NCI-H526 (cell line): ENCODE data around the gene SAMM50.
A peak's percentile ranks its signal among the peaks of the same experiment; 100 is the strongest.

Experiments
- DNase-seq, 2 experiments: peaks; one replicate each; lab custom pipeline; 2025; lab: John Stamatoyannopoulos, UW

The SAMM50 gene

DNA sequence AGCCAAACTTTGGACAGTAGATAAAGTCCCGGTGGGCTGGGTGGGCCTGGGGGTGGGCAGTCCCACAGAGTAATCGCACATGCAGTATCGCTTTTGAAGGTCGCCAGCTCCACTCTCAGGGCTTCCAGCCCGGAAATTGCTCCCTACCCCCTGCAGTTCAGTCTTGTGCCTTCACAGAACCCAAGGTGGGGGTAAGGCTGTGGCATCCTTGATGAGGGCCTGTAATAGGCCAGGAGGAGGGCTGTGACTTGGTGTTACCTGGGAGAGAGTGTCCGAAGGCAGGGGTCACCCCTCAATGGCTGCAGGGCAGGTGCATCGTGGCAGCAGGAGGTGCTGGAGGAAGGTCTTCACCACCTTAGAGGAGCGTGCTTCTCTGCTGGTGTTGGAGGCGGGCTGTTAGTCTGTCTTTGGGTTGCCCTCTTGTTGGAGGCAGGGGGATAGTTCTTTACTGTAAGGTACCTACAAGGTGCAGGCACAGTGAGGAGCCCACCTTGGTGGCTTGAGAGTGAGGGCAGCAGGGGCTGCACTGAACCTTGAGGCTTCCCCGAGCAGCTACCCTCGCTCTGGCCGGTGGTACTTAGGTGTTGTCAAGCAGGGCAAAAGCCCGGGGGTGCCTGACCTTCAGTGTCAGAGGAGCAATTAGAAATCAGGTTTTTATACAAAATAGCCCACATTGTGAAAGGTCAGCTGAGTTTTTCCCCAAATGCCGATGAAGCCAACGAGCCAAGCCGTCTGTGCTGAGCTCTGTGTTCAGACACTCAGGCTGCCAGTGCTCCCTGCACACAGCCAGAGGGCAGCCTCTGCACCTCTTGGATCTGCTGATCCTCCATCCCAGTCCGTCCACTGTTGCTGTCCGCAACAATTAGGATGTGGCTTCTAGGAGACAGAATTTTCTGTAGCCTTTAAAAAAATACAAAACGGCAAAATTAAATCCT lies 21.9 kb downstream of the SAMM50 start:
- no peak for DNase-seq

DNA sequence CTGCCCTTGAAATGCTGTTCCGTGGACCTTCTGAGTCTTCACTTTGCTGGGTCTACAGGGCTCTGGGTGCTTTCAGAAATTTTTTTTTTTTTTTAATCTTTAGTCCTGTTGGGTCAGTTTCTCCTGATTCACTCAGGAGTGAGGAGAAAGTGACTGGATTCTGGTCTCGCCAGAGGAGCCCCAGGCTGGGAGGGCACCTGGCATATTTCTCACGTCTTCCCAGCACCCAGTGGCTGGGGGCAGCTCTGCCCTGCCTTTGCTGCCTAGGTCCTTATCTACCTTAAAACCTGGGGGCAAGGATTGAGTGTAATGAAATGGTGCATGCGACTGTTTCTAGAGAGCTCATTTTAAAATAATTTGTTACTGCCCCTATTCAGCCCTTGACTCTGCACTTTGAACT lies 23.3 kb downstream of the SAMM50 start:
- DNase-seq = no peak

DNA sequence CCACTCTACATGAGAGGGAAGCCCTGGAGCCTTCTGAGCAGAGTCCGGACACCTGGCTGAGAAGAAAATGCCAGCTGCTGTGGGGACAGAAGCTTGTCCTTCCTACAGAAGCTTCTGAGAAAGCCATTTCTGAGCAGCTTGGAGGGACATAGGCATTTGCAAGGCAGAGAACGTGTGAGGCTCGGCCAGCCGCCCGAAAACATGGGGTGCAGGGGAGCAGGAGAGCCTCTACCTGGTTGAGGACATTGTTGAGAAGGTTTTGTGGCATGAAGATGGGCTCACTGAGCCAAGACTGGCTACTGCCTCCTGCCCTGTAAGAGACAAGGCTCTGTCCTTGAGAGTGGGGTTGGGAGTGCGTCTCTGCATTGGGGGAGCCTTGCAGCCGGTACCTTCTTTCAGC lies 25.3 kb downstream of the SAMM50 start:
- DNase-seq = no peak

DNA sequence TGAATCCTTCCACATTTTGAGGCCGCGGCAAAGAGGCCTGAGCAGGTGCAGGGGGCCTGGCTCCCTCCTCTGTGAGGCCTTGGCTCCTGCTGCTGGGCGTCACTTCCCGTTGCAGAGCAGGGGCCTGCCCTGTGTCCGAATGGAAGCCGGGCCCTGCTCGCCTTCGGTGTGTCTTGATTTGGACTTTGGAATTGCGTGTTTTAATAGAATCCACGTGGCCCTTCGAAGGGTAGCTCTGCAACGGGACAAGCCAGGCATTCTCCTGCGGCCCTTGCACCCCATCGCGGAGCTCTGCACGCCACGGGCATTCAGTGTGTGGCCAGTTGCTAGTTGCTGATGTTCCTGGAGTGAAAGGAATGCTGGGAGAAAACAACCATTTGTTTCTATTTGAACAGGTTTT lies 25.8 kb downstream of the SAMM50 start:
- no peak for DNase-seq

DNA sequence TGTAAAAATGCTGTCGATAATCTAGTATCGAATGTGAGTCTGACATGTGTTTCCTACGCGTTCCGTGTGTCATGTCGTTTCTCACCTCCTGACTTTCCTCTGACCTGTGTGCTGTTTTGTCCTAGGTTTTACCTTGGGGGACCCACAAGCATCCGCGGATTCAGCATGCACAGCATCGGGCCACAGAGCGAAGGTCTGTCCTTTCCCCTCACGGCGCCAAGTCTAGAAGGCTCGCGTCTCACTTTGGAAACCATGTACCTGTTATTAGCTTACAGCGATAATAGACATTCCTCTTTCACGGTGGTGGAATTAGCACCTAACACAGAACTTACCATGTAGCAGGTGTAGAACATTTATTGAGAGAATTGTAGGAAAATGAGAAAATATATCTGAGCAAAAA lies 28.6 kb downstream of the SAMM50 start:
- no peak for DNase-seq

DNA sequence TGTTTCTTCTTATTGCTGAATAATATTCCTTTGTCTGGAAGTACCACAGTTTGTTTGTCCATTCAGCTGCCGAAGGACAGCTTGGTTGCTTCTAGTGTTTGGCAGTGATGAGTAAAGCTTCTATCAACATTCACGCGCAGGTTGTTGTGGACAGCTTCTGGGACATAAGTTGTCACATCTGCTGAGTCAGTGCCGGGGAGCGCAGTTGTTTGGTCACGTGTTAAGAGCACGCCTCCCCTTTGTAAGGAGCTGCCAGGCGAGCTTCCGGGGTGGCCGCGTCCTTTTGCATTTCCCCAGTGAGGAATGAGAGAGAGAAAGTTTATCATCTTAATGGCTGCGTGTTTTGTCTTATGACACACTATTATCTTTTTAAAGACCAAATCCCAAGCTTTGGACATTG lies 30.3 kb downstream of the SAMM50 start:
- no peak for DNase-seq

DNA sequence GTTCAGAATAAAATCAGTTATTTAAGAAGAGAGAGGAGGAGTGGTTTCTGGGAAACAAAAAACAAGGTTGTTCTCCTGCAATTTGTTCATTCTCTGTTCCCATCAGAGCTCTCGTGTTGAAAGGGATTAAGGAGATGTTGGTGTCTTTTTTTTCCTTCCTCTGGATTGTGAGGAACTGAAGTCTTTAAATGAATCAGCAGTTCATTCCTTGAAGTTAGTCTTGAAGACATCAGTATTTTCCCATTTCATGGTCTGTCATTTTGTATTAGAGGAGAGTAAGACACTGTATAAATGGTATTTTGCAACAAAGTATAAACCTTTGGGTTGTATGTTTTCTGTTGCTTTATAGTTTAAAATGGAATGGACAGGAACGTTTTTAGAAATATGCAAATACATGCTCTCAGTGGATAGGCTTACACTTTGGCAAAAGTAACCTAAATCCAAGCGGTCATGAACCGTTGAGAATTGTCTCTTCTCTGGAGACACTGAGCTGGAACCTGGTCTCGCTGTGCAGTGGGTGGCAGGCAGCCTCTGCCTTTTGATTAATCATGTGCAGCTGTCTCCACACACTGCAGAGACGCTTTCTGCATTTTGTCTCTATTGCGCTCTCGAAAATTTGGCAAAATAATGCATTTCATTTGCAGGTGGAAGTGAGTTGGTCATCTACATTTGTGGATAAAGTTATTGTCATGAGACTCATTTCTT lies 33.0 kb downstream of the SAMM50 start:
- DNase-seq = no peak

DNA sequence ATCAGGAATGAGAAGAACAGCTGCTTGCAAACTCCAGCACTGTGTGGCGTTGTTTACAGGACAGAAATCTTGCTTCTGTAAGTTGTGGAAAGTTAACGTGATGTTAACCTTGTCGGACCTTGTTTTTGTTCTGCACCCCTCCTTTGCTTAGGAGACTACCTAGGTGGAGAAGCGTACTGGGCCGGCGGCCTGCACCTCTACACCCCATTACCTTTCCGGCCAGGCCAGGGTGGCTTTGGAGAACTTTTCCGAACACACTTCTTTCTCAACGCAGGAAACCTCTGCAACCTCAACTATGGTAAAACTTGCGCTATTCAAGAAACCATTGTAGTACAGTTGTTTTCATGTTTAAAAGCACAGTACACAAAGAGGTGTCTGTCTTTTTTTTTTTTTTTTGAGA lies 33.7 kb downstream of the SAMM50 start:
- DNase-seq = no peak

DNA sequence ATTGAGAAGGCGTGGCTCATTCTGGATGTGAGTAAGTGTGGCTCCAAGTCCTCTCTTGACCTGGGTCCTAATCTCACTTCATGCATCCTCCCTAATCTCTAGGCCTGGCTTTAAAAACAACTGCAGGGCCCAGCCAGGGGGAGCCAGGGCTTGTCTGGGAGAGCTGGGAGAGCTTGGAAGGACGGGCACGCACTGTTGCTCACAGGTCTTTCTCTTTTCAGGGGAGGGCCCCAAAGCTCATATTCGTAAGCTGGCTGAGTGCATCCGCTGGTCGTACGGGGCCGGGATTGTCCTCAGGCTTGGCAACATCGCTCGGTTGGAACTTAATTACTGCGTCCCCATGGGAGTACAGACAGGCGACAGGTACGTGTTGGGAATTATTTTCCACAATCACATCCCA lies 34.8 kb downstream of the SAMM50 start:
- DNase-seq = peak in 1 of 2 experiments; percentile 20

DNA sequence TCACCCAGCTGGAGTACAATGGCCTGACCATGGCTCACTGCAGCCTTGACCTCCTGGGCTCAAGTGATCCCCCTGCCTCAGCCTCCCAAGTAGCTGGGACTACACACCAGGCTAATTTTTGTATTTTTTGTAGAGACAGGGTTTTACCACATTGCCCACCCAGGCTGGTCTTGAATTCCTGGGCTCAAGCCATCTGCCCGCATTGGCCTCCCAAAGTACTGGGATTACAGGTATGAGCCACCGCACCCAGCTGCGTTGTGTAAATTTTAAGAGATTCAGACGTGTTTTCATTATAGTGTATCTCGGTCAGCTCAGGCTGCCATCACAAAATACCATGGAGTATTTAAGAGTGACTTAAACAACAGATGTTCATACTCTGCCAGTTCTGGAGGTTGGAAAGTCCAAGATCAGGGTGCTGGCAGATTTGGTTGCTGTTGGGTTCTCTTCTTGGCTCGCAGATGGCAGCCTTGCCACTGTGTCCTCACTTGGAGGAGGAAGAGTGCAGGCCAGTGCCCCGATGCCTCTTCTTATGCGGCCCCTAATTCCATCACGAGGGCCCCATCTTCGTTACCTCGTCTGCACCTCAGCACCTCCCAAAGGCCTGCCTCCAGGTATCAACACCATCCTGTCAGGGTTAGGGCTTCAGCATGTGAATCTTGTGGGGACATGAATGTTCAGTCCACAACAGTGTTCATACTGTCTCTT lies 36.2 kb downstream of the SAMM50 start:
- DNase-seq = no peak

DNA sequence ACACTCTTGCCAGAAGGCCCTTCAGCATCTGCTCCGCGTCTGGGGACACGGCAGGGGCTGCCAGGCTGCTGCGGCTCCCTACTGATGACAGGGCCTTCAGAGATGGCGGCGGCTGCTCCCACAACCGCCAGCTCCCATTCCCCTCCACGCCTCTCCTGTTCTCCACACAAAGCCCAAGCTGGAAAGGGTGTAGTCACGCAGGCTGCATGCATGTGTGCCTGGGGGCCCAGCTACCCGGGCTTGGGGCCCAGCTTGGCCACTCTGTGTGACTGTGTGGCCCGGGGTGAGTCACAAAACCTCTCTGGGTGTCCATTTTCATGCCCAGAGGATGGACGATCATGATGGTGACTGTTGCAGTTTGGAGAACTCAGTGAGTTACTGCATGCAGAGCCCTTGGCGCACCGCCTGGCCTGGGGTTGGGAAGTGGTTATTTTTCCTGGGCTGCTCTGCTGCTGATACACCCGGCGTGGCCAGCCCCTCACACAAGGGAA lies 37.1 kb downstream of the SAMM50 start:
- DNase-seq = no peak

DNA sequence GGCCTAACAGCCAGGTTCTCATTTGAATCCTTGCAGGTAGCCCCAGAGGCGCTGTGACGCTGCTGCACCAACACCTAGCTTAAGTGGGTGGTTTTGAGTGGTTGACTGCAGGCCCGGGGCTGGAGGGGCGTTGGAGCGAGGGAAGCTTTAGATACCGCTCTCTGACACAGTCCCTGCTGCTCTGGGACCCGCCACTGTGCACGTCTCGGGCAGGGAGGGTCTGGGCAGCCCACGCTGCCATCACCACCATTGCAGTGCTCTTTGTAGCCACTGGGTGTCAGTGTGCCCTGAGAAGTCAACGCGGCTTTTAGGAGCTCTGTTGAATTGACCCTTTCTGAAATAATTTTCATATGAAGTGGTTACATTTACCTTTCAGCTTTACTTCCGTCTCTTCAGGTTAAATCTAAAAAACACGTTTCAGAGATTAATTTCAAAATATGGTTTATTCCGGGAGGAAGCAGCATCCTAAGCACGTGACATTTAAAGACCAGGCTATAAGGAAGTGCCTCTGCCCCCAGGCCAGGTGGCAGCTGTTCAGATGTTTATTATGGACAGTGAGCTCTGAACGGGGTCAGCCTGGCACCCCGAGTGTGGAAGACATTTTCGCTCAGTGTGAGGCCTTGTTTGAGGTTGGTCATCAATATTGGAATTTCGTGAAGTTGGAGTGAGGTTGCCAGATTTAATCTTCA lies 38.0 kb downstream of the SAMM50 start:
- peak in 1 of 2 experiments; percentile 65 for DNase-seq

DNA sequence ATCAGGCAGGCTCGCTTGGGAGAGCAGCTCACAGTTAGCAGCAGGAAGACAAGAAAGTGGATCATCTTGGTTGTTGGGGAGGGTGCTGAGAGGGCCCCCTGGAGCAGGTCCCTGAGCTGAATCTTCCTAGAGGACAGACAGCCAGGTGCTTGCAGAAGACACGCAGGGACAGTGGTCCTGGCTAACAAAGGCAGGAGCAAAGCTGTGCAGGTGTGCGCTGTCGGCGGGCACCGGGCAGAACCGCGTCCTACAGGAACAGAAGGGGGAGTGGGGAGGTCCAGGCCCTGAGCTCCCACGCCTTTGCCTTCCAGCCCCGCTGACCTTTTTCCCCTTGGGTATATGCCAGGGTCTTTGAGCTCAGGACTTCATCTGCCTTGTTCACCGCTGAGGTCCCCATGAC lies 38.8 kb downstream of the SAMM50 start:
- no peak for DNase-seq

DNA sequence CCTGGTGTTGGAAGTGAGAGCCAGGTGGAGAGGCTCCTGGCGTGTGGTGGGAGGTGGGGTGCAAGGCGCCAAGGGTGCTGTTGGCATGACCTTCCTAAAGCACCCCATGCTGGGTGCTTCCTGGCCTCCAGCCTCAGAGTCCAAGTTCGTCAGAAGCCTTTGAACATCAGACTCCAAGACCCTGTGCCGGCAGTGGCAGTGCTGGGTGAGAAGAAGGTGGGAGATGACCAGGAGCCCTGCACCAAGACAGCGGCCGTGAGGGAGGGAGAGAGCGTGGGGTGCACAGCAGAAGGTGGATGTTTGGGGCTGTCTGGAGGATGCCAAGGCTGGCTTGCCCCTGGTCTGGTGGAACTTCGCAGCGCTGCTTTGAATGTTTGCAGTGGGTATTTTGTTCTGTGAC lies 39.2 kb downstream of the SAMM50 start:
- DNase-seq = no peak

DNA sequence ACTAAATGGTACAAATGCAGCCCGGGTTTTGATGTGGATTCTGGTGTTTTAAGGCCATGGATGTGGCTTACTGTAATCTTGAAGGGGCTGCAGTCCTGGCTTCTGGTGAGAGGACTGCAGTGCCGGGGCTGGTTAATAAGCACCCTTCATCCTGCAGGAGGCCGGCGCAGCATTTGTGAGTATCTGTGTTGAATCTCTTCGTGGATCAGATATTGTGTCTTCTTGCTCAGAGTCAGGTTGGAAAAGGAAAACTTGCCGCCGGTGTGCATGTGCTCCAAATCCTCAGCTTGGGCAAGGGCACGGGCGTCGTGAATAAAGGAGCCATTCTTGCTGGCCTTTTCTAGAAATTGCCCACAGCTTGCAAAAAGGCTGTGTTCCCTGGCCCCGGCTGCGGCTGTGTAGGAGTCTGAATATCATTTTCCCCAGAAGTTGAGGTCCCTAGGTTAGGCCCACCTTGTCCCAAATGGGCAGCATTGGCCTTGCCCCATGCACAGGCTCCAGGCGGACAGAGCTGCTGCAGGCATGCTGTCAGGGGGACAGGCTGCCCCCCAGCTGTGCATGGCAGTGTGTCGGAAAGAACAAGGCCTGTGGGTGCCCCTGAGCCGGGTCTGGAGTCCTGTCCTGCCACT lies 39.9 kb downstream of the SAMM50 start:
- no peak for DNase-seq

DNA sequence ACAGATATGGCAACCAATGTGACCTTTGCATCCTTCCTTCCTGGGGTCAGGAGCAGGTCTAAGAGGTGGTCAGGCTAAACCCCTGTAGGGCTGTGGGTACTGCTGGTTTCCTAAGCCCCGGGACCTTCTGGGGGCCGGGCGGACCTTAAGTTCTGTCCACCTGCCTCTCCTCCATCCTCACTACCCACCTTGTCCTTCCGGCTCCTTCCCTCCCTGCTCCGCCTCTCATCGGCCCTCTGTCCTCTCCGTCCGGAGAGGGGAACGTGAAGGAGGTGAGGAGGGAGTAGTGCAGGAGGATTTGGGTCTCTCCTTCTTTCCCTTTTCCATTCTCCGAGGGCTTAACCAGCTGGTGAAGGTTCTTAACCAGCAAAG lies 40.5 kb downstream of the SAMM50 start:
- no peak for DNase-seq

DNA sequence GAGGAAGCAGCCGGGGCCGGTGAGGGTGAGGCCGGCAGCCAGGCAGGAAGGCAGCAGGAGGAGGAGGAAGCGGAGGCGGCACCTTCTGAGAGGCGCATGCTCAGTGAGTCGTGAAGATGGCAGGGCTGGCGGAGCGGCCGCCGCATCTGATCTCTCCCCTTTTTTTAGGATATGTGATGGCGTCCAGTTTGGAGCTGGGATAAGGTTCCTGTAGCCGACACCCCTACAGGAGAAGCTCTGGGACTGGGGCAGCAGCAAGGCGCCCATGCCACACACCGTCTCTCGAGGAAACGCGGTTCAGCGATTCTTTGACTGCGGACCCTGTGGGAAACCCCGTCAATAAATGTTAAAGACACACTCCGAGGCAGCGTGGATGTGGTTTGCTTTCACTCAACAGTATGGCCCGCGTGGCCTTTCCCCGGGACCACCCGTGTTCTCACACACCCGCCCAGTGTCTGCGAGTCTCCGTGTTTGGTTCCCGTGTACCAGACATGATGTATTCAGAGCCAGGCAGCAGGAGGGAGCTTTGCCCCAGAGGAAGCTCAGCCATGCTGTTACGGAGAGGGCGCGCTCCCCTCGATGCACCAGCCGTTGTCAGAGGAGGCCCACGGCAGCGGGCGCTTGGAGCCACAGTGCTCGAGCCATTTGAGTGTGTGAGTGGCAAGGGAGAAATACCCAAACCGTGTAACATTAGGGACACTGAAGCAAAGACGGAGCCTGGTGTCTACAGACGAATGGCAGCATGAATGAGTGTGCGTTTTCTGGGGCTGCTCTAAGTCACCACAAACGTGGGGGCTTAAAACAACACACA lies 41.1 kb downstream of the SAMM50 start:
- no peak for DNase-seq

DNA sequence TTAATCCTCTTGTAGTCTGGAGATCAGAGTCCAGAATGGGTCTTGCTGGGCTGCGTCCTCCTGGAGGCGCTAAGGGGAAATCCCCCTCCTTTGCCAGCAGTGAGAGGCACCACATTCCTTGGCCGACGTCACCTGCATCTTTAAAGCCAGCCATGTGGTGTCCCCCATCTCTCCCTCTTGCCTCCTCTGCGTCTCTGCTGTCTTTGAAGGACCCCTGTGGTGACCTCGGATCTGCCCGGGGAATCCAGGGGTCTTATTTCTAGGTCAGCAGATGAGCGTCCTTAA lies 41.7 kb downstream of the SAMM50 start:
- DNase-seq = no peak

DNA sequence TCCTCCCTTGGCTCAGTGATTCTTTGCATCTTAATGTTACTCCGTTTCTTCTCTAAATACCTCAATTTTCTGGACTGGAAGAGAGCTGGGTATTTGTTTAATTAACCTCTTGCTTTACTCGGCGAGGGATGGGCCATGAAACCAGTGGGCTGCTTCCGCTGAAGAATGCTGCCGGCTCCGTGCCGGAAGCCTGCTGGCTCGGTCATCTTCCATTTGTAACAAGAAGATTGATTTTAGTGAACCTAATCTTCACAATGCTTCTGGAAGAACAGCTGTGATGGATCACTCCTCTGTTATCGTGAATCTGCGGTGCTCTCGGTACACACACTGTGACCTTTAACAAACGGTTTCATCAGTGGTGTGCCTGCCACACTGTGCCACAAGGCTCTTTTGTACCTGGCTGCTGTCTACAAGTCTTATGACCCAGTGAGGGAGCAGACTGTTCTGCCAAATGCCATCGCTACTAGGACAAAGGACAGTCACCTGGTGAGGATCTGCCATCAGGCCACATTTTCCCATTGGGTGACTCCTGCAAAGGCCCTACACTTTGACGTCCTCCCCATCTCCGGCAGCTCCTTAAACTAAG lies 43.5 kb downstream of the SAMM50 start:
- no peak for DNase-seq

DNA sequence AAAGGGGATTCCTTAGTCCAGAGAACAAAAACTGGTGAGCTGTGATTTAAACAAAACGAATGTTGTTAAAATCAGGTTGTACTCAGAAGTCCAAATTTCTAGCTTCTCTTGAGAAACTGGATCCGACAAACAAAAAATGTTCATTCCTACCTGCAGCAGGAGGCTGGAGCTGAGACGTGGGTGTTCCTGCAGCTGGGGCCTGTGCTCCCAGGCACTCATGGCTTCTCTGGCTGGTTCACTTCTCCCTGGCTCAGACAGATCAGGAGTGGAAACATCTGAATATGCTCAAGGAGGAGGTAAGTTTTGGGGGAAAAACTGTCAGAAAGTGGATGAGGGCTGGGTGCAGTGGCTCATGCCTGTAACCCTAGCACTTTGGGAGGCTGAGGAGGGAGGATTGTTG lies 44.1 kb downstream of the SAMM50 start:
- no peak for DNase-seq

DNA sequence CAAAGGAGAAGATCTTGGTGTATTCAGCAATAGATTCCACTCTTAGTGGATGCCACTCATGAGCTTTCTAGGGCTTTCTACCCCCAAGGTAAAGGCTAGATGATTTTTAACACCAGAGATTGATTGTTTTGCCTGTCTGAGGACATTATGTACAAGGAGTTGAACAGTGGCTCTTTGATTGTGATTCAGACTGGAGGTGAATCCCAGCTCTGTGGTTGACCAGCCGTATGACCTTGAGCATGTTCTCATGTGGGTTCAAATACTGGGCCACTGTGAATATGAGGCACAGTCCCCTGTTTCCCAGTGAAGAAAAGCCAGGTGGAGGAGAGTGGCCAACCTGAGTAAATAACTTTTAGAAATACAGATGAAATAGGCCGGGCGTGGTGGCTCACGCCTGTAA lies 44.9 kb downstream of the SAMM50 start:
- no peak for DNase-seq
